GM12892 (cell line): ENCODE data around the gene KRTAP5-1.

Experiments
- POLR2A ChIP-seq: IDR thresholded peaks from 2 replicates; pipeline ENCODE4 v1.6.1; 2011; ENCODE audit warnings: low read depth, low read length, control low read depth
- POLR2AphosphoS5 ChIP-seq: IDR thresholded peaks from 2 replicates; pipeline ENCODE4 v1.6.1; 2011; ENCODE audit warnings: low read depth, low read length, control low read depth

- no peak for TF ChIP-seq POLR2AphosphoS5
- no peak for TF ChIP-seq POLR2A
These were observed 45.0 kb downstream of the KRTAP5-1 start for GRCh38 chr11:1540074-1540473.
